Subcutaneous abdominal adipose tissue (tissue), 5 donors: ENCODE data around the gene EFNA4.

Experiments
- H3K27ac ChIP-seq: one replicate; pipeline ENCODE4 v1.7.0; 2013; ENCODE audit warnings: low read depth, mild to moderate bottlenecking, inconsistent platforms, low read length, moderate library complexity
- H3K27me3 ChIP-seq, 5 donors: one replicate each; pipeline ENCODE4 v1.7.0; 2013; ENCODE audit warnings: low read length in 5 of 5, inconsistent platforms in 1 of 5; ENCODE audit not compliant: control insufficient read depth in 5 of 5, insufficient read depth in 4 of 5
- H3K36me3 ChIP-seq, 5 donors: one replicate each; pipeline ENCODE4 v1.7.0; 2013; ENCODE audit warnings: low read length in 5 of 5; ENCODE audit not compliant: control insufficient read depth in 5 of 5, insufficient read depth in 5 of 5
- H3K4me1 ChIP-seq, 5 donors: one replicate each; pipeline ENCODE4 v1.7.0; 2013; ENCODE audit warnings: low read length in 5 of 5, mild to moderate bottlenecking in 3 of 5, moderate library complexity in 1 of 5; ENCODE audit not compliant: control insufficient read depth in 5 of 5, insufficient read depth in 5 of 5
- H3K4me3 ChIP-seq, 5 donors: one replicate each; pipeline ENCODE4 v1.7.0; 2013; ENCODE audit warnings: low read length in 5 of 5, low read depth in 1 of 5
- H3K9ac ChIP-seq, 5 donors: one replicate each; pipeline ENCODE4 v1.7.0; 2013; ENCODE audit warnings: low read length in 5 of 5, mild to moderate bottlenecking in 4 of 5, moderate library complexity in 3 of 5
- H3K9me3 ChIP-seq, 5 donors: one replicate each; pipeline ENCODE4 v1.7.0; 2013; ENCODE audit warnings: low read length in 5 of 5; ENCODE audit not compliant: control insufficient read depth in 5 of 5
- donor health status: healthy.
- donor health status: healthy.
- donor health status: healthy.
- donor health status: healthy.
- donor health status: healthy.

The EFNA4 gene

GRCh38 chr1:155103325-155103724 is 39.8 kb downstream of the EFNA4 start:
- H3K36me3 ChIP-seq = no peaks in the 10 kb centered on the region
- H3K27ac ChIP-seq = no peak overlapping the region
- no peak overlapping the region for H3K9ac ChIP-seq
- H3K27me3 ChIP-seq = no peaks in the 10 kb centered on the region
- no peak overlapping the region for H3K4me3 ChIP-seq
- H3K4me1 ChIP-seq = peaks cover 7 to 23% (median 20%) of the 10 kb centered on the region in 5 donors
- no peaks in the 10 kb centered on the region for H3K9me3 ChIP-seq

GRCh38 chr1:155104605-155105534 is 41.3 kb downstream of the EFNA4 start:
- no peaks in the 10 kb centered on the region for H3K36me3 ChIP-seq
- peaks cover 7 to 23% (median 20%) of the 10 kb centered on the region in 5 donors for H3K4me1 ChIP-seq
- peak overlapping the region in 1 of 5 donors; percentile 7 for H3K4me3 ChIP-seq
- no peaks in the 10 kb centered on the region for H3K27me3 ChIP-seq
- H3K27ac ChIP-seq = peak overlapping the region; percentile 57
- no peaks in the 10 kb centered on the region for H3K9me3 ChIP-seq
- H3K9ac ChIP-seq = no peak overlapping the region

GRCh38 chr1:155105604-155106011 is 42.1 kb downstream of the EFNA4 start:
- no peak overlapping the region for H3K9ac ChIP-seq
- peak overlapping the region; percentile 51 for H3K27ac ChIP-seq
- H3K27me3 ChIP-seq = no peaks in the 10 kb centered on the region
- H3K4me3 ChIP-seq = peak overlapping the region in 2 of 5 donors; percentile 7 to 26
- peaks cover 7 to 23% (median 20%) of the 10 kb centered on the region in 5 donors for H3K4me1 ChIP-seq
- no peaks in the 10 kb centered on the region for H3K9me3 ChIP-seq
- no peaks in the 10 kb centered on the region for H3K36me3 ChIP-seq

GRCh38 chr1:155106862-155107261 is 43.3 kb downstream of the EFNA4 start:
- Histone ChIP-seq H3K4me1 (peaks cover 7 to 23% (median 20%) of the 10 kb centered on the region in 5 donors), H3K9ac (no peak overlapping the region), H3K4me3 (no peak overlapping the region), H3K27me3 (no peaks in the 10 kb centered on the region), H3K36me3 (no peaks in the 10 kb centered on the region), H3K9me3 (no peaks in the 10 kb centered on the region), H3K27ac (no peak overlapping the region)

- no peak overlapping the region for H3K9ac ChIP-seq
- peaks cover 7 to 18% (median 15%) of the 10 kb centered on the region in 5 donors for H3K4me1 ChIP-seq
- no peak overlapping the region for H3K4me3 ChIP-seq
- H3K27me3 ChIP-seq = no peaks in the 10 kb centered on the region
- H3K36me3 ChIP-seq = no peaks in the 10 kb centered on the region
- H3K27ac ChIP-seq = no peak overlapping the region
- H3K9me3 ChIP-seq = no peaks in the 10 kb centered on the region
Measured at GRCh38 chr1:155107309-155108264, 44.0 kb downstream of the EFNA4 start.

GRCh38 chr1:155108296-155108695 is 44.8 kb downstream of the EFNA4 start:
- H3K27ac ChIP-seq = no peak overlapping the region
- no peaks in the 10 kb centered on the region for H3K36me3 ChIP-seq
- no peak overlapping the region for H3K9ac ChIP-seq
- no peak overlapping the region for H3K4me3 ChIP-seq
- H3K9me3 ChIP-seq = no peaks in the 10 kb centered on the region
- H3K27me3 ChIP-seq = no peaks in the 10 kb centered on the region
- H3K4me1 ChIP-seq = peaks cover 7 to 16% (median 14%) of the 10 kb centered on the region in 5 donors

GRCh38 chr1:155110381-155110780 is 46.8 kb downstream of the EFNA4 start:
- no peak overlapping the region for H3K9ac ChIP-seq
- H3K36me3 ChIP-seq = no peaks in the 10 kb centered on the region
- no peaks in the 10 kb centered on the region for H3K27me3 ChIP-seq
- no peaks in the 10 kb centered on the region for H3K9me3 ChIP-seq
- H3K4me3 ChIP-seq = no peak overlapping the region
- peaks cover 5 to 9% (median 7%) of the 10 kb centered on the region in 5 donors for H3K4me1 ChIP-seq
- no peak overlapping the region for H3K27ac ChIP-seq

- Histone ChIP-seq H3K9ac (no peak overlapping the region), H3K27me3 (no peaks in the 10 kb centered on the region), H3K36me3 (no peaks in the 10 kb centered on the region), H3K4me1 (peaks cover under 1 to 4% (median 3%) of the 10 kb centered on the region in 5 donors), H3K27ac (no peak overlapping the region), H3K4me3 (no peak overlapping the region), H3K9me3 (no peaks in the 10 kb centered on the region)
Measured at GRCh38 chr1:155110826-155111225, 47.3 kb downstream of the EFNA4 start.

GRCh38 chr1:155113450-155113980 is 50.0 kb downstream of the EFNA4 start:
- H3K36me3 ChIP-seq = no peaks in the 10 kb centered on the region
- H3K9ac ChIP-seq = no peak overlapping the region
- no peak overlapping the region for H3K4me3 ChIP-seq
- H3K27ac ChIP-seq = no peak overlapping the region
- no peaks in the 10 kb centered on the region for H3K9me3 ChIP-seq
- peaks cover 0 to 7% (median 3%) of the 10 kb centered on the region in 5 donors for H3K27me3 ChIP-seq
- no peaks in the 10 kb centered on the region for H3K4me1 ChIP-seq
